ENCODE data around the gene SPTB.

Gene SPTB

DNA sequence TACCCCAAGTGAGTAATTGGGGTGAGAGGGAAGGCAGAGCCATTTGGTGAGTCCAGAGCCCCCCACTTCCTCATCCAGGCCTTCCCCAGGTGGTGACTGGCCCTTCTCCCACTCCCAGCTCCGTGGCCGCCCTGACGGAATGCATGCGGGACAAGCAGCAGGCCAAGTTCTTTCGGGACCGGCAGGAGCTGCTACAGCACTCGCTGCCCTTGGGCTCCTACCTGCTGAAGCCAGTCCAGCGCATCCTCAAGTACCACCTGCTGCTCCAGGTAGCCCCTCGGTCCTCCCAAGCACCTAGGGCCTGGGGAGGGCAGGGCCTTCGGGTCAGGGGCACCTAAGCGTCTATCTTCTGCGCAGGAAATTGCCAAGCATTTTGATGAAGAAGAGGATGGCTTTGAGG lies 149.0 kb downstream of the SPTB start:
- H3K36me3 ChIP-seq (ENCODE audit: insufficient read depth, low read length) = no peaks in the 10 kb centered on the region
- H3K4me2 ChIP-seq (ENCODE audit: insufficient read depth, low read length) = no peak overlapping the region
- no peaks in the 10 kb centered on the region for H3K27me3 ChIP-seq (ENCODE audit: insufficient read depth, low read length, poor library complexity)
- H3K27ac ChIP-seq (ENCODE audit: low read length) = no peak overlapping the region
- H2AFZ ChIP-seq (ENCODE audit: low read depth, low read length) = no peak overlapping the region
- no peaks in the 10 kb centered on the region for H4K20me1 ChIP-seq (ENCODE audit: insufficient read depth, low read length)
- no peak overlapping the region for H3K9ac ChIP-seq (ENCODE audit: low read depth, low read length)
- DNase-seq (no peak), ATAC-seq (ENCODE audit: insufficient read depth, low read depth) (no peak)
- H3K79me2 ChIP-seq (ENCODE audit: insufficient read depth, low read length) = no peaks in the 10 kb centered on the region
- H3K4me1 ChIP-seq (ENCODE audit: insufficient read depth, low read length) = no peaks in the 10 kb centered on the region
- TF ChIP-seq EZH2 (IDR thresholded peaks at IDR 0.05; ENCODE audit: borderline replicate concordance, low read depth, low read length, severe bottlenecking) = no peak
- TF ChIP-seq, protein P1, sequence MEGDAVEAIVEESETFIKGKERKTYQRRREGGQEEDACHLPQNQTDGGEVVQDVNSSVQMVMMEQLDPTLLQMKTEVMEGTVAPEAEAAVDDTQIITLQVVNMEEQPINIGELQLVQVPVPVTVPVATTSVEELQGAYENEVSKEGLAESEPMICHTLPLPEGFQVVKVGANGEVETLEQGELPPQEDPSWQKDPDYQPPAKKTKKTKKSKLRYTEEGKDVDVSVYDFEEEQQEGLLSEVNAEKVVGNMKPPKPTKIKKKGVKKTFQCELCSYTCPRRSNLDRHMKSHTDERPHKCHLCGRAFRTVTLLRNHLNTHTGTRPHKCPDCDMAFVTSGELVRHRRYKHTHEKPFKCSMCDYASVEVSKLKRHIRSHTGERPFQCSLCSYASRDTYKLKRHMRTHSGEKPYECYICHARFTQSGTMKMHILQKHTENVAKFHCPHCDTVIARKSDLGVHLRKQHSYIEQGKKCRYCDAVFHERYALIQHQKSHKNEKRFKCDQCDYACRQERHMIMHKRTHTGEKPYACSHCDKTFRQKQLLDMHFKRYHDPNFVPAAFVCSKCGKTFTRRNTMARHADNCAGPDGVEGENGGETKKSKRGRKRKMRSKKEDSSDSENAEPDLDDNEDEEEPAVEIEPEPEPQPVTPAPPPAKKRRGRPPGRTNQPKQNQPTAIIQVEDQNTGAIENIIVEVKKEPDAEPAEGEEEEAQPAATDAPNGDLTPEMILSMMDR (IDR thresholded peaks at IDR 0.05; ENCODE audit: borderline replicate concordance, extremely low read depth, low read length, poor library complexity, severe bottlenecking) = no peak
- H3K9me3 ChIP-seq (ENCODE audit: insufficient read depth, low read length, severe bottlenecking) = no peaks in the 10 kb centered on the region
- H3K4me3 ChIP-seq (ENCODE audit: low read depth in 1 of 2, low read length in 2 of 2) = no peak overlapping the region

DNA sequence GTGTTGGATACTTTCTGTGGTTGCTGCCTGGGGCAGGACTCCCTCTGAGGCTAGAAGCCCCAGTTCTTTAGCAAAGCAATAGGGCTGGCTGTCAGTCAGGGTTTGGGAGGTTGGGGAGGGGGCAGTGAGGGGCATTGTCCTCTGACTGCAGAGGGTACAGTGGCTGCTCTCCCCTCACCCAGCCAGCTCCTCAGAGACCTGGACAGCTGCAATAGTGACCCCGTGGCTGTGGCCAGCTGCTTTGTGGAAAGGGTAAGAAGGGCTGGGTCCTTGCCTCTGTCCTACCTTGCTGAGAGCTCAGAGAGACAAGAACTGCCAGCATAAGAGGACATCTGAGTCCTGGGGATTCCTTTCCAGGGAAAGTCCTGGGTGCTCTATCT lies 149.7 kb downstream of the SPTB start:
- no peaks in the 10 kb centered on the region for H3K4me1 ChIP-seq (ENCODE audit: insufficient read depth, low read length)
- H3K4me2 ChIP-seq (ENCODE audit: insufficient read depth, low read length) = no peak overlapping the region
- no peak overlapping the region for H3K27ac ChIP-seq (ENCODE audit: low read length)
- no peak overlapping the region for H3K9ac ChIP-seq (ENCODE audit: low read depth, low read length)
- no peaks in the 10 kb centered on the region for H3K9me3 ChIP-seq (ENCODE audit: insufficient read depth, low read length, severe bottlenecking)
- no peak overlapping the region for H3K4me3 ChIP-seq (ENCODE audit: low read depth in 1 of 2, low read length in 2 of 2)
- DNase-seq (no peak), ATAC-seq (ENCODE audit: insufficient read depth, low read depth) (no peak)
- no peak overlapping the region for H2AFZ ChIP-seq (ENCODE audit: low read depth, low read length)
- H3K79me2 ChIP-seq (ENCODE audit: insufficient read depth, low read length) = no peaks in the 10 kb centered on the region
- no peaks in the 10 kb centered on the region for H4K20me1 ChIP-seq (ENCODE audit: insufficient read depth, low read length)
- TF ChIP-seq, protein P1 (IDR thresholded peaks at IDR 0.05; ENCODE audit: borderline replicate concordance, extremely low read depth, low read length, poor library complexity, severe bottlenecking) = no peak
- no peak for TF ChIP-seq EZH2 (IDR thresholded peaks at IDR 0.05; ENCODE audit: borderline replicate concordance, low read depth, low read length, severe bottlenecking)
- H3K27me3 ChIP-seq (ENCODE audit: insufficient read depth, low read length, poor library complexity) = no peaks in the 10 kb centered on the region
- H3K36me3 ChIP-seq (ENCODE audit: insufficient read depth, low read length) = no peaks in the 10 kb centered on the region

GRCh38 chr14:64729386-64730060 lies 150.2 kb downstream of the SPTB start:
- H3K36me3 ChIP-seq (ENCODE audit: insufficient read depth, low read length) = no peaks in the 10 kb centered on the region
- H3K9ac ChIP-seq (ENCODE audit: low read depth, low read length) = no peak overlapping the region
- H3K4me1 ChIP-seq (ENCODE audit: insufficient read depth, low read length) = no peaks in the 10 kb centered on the region
- H3K4me3 ChIP-seq (ENCODE audit: low read depth in 1 of 2, low read length in 2 of 2) = no peak overlapping the region
- no peaks in the 10 kb centered on the region for H3K79me2 ChIP-seq (ENCODE audit: insufficient read depth, low read length)
- TF ChIP-seq EZH2 (IDR thresholded peaks at IDR 0.05; ENCODE audit: borderline replicate concordance, low read depth, low read length, severe bottlenecking) = no peak
- TF ChIP-seq, protein P1 (IDR thresholded peaks at IDR 0.05; ENCODE audit: borderline replicate concordance, extremely low read depth, low read length, poor library complexity, severe bottlenecking) = no peak
- H3K27ac ChIP-seq (ENCODE audit: low read length) = no peak overlapping the region
- no peak overlapping the region for H3K4me2 ChIP-seq (ENCODE audit: insufficient read depth, low read length)
- peak; percentile 22; the same call in 1 of the 3 replicates for ATAC-seq (ENCODE audit: insufficient read depth, low read depth)
- H4K20me1 ChIP-seq (ENCODE audit: insufficient read depth, low read length) = no peaks in the 10 kb centered on the region
- DNase-seq = no peak
- H3K9me3 ChIP-seq (ENCODE audit: insufficient read depth, low read length, severe bottlenecking) = no peaks in the 10 kb centered on the region
- no peak overlapping the region for H2AFZ ChIP-seq (ENCODE audit: low read depth, low read length)
- H3K27me3 ChIP-seq (ENCODE audit: insufficient read depth, low read length, poor library complexity) = no peaks in the 10 kb centered on the region

Data from DND-41 (cell line).